Activated CD4-positive, alpha-beta T cell treated with anti-CD3 and anti-CD28 coated beads, Interleukin-2, amount 50 U/mL, for 1 hour (primary cell): ENCODE data around the gene TTC32.
"Not testable (repeated sequence)": the region's sequence is repeated elsewhere in the genome, so short reads cannot be mapped to it uniquely, and the experiment has no call there.

ENCODE experiments used
- DNase-seq: peaks from one replicate; pipeline ENCODE4 v3.0.0-alpha.2; 2020

The TTC32 gene

DNA sequence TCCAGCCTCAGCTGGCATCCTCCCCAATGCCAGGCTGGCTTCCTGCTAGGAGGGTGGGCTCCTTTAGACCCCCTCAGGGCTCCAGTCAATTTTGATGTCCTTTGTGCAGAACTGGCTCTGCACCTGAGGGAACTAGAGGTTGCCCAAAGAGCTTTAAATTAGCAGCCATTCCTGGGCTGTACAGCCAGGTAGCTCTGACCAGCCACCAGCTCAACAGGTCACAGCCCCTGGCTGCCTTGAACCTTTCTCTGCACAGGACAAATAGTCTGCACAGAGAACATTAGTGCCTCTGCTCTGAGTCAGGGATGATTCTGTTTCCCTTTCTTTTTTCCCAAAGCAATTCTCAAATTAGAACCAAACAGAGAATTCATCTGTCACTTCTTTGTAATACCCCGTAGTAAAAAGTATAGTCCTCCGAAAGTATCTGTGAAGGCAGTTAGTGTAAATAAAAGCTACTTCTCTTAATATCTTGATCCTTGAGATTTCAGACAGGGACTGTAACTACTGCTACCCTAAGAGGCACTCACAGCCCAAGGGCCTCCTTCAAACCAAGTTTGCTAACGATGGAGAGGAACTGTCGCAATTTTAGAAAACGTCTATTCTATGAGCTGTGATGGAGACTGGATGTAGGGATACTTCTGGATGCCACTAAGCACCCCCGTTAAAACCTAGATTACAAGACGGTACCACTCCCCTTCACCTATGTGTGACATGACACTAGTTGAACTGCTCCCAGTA, 3.0 kb downstream of the TTC32 start:
- no peak for DNase-seq

DNA sequence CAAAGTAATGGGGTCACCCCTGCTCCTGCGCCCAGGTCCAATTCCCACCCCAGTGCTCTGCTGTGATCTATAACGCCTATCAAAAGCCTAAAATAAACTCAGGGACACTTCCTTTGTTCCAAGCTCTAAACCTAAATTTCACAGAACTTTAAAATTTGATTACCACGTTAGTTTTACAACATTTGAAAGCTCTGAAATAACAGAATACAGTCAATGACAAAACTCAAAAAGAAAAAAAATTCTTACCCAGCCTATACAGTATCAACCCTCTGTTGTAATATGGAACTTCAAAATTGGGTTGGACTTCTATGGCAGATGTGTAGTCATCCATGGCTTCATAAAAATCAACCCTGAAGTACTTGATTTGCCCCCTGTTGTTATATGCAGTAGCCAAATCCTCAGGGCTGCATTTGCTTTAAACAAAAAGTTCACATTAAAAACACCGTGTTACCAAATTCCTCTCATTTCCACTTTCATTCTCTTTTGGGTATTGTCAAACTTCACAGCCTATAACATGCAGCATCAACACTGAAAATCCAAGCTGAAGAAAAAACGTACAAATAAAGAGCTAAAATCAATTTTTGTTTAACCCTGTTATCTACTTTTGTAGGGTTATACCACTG, 4.0 kb downstream of the TTC32 start:
- no peak for DNase-seq

DNA sequence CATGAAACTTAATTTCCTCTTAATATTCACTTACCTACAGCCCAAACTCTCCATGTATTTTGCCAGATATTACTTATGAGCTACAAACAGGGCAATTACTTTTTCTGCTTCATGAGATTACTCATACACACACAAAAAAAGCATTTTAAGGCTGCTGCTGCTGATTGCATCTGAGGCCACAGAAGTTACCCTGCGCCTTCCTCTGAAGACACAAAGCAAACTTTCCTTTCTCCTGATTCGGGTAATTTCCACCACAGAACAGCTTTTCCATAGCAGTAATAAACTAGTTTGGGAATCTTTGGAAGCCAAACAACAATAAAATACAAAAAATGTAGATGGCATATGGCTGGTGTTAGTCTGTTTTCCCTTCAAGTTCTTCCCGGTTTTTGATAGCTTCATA, 6.2 kb downstream of the TTC32 start:
- DNase-seq = no peak

DNA sequence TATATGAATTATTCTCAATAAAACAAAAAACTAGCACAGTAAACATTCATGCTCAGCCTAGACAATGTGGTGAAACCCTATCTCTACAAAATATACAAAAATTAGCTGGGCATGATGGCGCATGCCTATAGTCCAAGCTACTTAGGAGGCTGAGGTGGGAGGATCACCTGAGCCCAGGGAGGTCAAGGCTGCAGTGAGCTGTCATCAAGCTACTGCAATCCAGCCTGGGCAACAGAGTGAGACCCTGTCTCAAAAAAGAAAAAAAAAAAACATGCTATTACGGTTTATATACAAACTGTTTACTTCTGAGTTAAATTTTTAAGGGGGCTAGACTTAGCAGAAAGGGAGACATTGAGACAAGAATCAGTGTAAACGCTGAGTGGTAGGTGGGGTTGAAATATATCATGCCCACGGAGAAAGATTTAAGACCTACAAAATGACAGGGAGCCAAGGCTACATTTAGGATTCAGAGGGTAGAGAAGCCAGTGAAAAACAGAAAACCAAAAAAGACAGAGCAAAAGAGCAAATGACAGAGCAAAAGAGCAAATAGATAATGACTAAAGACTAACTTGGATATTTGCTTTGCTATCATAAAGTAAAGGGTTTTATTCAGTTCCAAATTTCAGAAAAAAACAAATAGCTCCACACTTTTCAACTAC, 7.5 kb downstream of the TTC32 start:
- DNase-seq = no peak

DNA sequence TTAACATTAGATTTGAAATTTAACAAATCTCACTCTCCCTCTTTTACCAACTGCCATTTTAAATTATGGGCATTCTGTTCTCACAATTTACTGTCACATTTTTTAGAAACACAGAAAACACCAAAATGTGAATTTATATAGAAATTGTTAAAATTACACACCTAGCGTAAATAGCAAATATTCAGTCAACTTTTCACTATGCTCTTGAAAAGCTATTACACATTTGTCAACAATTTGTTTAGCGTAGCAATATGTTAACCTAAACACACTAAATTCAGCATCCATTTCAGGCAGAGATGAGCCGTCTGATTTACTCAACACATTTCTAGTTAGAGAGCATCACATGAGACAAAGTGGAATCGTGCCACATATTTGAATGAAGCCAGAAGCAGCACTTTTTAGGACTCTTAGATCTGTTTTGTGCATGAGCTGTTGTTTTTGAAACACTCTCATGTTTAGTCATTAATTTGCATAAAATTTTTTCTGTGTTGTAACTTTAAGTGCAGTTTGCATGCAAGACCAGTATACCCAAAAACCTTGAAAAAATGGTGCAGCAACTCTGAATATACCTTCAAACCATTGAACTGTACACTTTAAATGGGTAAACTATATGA, 8.2 kb downstream of the TTC32 start:
- no peak for DNase-seq

DNA sequence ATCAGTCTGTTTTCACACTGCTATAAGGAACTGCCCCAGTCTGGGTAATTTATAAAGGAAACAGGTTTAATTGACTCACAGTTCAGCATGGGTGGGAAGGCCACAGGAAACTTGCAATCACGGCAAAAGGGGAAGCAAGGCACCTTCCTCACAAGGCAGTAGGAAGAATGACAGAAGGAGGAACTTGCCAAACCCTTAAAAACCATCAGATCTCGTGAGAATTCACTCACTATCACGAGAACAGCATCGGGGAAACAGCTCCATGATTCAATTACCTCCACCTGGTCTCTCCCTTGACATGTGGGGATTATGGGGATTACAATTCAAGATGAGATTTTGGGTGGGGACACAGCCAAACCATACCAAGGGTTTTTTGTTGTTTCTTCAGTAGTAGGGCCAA, 9.8 kb downstream of the TTC32 start:
- DNase-seq = not testable (repeated sequence)

DNA sequence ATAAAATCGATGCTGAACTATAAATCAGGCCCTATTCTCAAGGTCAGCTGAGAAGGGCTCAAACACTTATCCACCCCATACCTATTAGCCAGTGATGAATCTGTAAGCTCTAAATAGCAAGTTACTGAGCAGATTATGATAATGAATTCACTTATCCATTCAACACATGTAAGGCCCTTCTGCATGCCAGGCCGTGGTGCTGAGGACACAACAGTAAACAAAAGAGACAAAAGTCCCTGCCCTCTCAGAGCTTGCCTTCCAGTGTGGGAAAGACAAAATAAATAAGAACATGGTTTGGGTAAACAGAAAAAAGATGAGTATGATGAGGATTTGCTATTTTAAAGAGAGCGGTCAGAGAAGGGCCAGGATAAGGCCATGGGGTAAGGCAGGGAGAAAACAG, 11.7 kb downstream of the TTC32 start:
- DNase-seq = no peak

DNA sequence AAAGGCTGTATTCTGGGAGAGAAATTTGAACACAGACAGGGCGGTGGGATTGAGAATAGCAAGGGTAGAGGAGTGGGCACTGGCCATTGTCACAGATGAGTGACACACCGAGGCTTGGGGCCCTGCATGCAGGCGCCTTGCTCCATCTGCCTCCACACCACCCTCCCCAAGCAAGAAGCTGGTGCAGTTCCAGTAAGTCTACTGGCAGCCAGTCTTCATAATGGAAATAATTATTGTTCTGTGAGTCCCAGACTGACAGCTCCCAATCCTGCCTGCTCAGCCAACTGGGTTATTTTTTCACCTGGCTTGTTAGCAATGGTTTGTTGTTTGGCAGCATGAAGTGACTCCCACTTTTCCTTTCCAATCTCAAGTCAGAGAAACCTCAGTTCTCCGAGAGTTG, 13.0 kb downstream of the TTC32 start:
- DNase-seq = no peak

DNA sequence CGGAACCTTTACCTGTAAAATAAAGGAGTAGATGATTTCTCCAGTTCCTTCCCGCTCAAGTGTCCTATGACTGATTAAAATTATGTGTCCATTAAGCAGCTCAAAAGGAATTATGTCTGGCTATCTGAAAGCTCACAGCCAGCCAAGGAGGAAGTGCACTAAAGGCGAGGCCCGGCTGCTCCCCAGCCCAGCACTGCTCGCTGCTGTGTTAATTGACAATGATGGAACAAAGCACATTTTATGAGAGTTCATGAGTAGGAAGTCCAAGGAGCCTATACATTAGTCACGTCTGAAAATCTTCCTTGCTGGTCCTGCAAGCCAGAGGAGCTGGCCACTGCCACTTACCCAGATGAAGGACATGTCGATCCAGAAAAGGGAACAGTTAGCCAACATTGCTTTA, 14.3 kb downstream of the TTC32 start:
- no peak for DNase-seq

DNA sequence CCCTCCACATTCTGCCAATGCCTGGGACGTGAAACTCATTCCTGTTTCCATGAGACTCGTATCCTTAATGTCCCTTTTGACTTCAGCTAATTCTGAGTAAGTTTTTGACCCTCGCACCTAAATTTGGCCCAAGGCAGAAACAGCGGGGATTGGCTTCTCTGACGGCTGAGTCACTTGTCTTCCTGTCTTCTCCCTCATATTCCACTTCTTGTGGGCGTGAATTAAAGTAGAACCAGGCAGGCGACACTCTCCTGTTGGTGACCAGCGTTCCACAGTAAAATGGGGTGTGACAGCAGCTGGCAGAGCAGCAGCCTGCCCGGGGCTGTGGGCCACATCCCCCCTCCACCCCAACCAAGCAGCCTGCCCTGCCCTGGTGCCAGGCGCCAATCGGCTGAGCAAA, 15.5 kb downstream of the TTC32 start:
- DNase-seq = no peak

DNA sequence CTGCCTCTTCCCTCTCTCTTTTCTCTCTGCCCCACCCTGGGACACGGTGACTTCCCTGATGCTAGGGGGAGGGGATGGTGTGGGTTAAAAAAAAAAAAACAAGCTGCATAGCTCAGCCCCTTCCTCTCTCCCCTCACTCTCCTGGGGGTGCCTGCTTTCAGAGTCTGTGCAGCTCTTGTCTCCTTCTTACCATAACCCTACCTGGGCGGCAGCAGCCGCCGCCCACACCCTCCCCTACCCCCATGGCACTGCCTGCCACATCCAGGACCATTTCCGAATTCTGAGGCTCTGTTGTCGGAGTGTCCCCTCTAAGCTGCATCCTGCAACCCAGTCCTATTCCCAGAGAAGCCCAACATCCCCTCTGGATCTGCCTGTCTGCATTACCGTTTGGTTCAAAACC, 16.0 kb downstream of the TTC32 start:
- DNase-seq = no peak

DNA sequence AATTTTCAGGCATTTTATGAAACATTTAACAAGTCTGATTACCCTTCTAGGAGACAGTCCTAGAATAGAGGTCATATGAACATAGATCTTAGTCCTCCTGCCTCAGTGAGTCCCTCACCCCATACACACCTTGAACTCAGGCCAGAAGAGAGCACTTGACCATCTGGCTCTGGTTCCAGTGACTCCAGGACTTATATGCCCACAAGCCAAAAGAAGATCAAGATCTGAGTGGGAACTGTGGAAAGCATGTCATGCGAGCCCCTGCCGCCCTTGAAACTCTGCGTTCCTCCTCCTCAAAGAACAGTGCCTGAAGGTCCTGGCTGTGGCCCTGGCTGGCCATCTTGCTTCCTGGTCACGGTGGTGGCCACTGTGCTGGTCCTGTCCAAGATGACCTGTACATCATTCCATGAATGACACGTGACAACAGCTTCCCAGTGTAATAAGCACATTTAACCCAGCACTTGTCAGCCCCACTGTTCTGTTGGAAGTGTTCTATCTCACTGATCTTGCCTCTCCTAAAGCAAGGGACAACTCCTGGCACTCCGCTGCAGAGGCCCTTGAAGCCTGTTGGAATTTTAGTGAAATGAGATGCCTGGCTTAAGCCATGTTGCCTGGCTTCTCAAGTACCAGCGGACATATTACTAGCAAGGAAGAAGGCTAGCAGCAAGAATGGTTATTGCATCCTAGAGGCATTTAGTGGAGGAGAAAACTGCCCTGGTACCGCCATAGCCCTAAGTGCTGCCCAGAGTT, 17.6 kb downstream of the TTC32 start:
- no peak for DNase-seq

DNA sequence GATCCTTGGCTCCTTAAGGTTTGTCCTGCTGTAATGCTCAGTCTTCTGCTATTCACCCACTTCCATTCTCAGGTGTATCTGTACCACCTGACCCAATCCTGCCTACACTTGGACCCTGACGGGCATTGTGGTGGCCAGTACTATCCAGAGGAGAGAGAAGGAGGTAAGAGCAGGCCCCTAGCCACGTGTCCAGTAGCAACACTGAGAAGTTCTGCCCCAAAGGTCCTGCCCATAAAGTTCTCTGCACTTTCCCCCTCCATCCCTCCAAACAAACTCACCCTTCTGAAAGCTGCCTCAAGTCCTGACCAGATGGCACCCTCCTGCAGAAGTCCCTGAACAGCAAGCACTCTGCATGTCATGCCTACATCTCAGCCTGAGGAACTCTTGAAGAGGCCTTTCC, 18.3 kb downstream of the TTC32 start:
- no peak for DNase-seq

DNA sequence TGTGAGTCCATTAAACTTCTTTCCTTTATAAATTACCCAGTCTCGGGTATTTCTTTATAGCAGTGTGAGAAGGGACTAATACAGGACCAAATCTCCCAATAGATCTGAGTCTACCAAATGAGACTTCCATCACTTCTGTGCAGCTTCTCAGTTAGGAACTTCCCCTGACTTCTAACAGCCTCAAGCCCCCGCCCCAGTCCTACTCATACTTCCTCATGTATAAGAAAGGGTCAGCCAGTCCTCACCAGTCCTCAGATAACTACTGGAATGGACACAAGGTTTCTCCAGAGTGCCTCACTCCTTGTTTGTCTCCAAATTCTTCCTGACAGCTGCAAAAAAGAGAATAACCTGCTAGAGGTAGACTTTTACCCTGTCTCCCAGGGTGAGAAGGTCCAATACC, 19.5 kb downstream of the TTC32 start:
- no peak for DNase-seq

DNA sequence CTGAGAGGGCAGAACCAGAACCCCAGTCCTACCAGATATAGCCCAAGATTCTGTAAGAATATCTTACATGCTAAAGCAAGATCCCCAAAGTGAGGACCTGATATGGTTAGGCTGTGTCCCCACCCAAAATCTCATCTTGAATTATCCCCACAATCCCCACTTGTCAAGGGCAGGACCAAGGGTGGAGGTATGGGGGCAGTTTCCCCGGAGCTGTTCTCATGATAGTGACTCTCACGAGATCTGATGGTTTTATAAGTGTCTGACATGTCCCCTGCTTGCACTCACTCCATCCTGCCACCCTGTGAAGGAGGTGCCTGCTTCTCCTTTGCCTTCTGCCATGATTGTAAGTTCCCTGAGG, 19.9 kb downstream of the TTC32 start:
- DNase-seq = no peak

DNA sequence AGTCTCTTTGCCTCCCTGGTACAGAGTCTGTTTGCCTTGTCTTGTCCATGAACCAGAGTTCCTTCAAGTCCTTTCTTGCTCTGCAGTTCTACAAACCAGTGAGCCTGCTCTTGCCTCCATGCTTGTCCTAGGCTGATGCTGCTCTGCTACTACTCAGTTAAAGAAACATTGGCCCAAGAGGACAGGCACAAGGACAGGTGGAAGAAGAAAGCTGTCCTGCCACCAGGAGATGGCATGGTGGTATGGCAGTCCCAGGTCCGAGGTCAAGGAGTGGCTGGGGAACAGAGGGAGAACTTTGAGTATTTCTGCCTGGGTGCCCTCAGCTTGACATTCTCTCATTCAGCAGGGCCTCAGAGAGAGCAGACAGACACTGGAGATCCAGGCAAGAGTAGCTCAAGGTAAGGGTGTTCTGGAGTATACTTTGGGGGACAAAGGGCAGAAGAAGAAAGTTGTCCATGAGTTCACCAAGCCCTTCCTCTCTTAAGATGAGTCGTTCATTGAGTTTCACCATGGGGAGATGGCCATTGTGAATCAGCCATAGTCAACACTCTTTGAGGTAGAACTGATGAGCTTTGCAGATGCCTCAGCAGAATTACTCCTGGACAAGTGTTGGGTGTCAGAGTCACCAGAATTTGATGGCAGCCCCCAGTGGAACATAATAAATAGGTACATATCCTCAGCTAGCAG, 20.4 kb downstream of the TTC32 start:
- no peak for DNase-seq

DNA sequence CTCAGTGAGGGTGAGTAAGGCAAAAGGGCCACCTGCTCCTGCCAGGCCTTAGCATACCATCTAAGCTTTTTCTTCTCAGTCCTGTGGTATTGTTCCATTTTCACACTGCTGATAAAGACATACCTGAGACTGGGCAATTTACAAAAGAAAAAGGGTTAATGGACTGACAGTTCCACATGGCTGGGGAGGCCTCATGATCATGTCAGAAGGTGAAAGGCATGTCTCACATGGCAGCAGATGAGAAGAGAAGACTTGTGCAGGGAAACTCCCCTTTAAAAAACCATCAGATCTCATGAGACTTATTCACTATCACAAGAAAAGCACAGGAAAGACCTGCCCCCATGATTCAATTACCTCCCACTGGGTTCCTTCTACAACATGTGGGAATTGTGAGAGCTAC, 21.6 kb downstream of the TTC32 start:
- DNase-seq = not testable (repeated sequence)

DNA sequence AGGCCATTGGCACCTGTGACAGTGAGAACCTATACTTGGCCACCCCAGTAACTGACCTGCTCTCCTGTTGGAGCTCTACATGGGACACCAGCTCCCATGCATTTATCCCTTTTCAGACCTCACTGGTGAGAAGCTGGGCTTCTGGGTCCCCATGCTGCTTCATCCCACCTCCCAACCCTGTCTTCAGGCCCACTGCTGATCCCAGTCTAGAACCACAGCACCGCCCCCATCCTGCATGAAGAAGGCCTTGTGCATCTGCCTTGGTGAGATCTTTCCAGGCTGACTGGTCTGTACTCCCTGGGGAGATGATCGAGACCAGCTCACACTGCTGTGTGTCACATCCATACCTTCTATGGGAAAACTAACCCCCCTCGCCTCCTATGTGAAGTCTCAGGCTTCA, 22.7 kb downstream of the TTC32 start:
- DNase-seq = no peak

DNA sequence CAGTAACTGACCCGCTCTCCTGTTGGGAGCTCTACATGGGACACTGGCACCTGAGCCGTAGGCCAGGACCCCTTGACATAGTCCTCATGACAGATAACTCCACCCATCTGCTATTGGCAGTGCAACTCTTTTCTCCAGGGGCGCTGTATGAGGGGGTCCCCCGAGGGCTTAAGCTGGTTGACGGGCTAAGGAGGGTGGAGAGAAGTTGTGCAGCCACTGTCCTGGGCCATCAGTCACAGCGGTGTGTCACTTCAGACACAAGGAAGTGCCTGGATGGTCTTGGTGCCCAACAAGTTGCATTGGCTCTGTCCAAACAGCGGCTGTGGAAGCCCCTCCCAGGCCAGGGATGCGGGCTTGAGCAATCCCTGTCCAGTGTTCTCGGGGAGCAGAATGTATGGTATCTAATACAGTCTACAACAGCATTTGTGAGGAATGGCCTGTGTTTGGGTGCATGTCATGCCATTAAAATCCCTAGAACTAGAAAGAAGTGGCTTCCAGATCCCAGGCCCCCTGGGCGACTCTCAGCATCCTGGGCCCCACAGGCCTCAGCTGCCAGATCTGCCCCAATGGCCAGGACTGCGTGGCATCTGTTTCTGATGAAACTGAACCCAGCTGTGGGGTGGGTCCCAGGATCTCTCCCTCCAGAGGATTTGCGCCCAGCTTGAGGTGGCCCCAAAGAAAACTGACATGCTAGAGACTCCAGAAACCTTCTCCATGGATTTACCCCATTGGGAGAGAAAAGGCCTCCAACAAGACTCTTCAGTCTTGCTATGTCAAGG, 23.3 kb downstream of the TTC32 start:
- DNase-seq = no peak

DNA sequence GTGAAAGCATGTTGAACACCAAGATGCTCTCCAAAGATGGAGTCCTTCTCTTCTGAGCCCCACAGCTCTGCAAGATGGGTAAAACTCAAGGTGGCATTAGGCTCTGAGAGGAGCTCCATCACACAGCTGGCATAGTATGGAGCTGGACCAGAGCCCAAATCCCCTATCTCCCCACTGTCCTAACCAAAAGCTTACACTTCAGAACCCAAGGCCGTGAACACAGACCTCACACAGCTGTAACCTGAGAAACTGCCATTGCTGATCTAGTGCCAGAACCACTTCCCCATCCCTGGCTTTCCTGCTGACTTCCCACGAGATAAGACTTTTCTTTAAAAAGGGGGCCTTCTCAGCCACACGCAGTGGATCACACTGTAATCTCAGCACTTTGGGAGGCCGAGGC, 25.0 kb downstream of the TTC32 start:
- no peak for DNase-seq

DNA sequence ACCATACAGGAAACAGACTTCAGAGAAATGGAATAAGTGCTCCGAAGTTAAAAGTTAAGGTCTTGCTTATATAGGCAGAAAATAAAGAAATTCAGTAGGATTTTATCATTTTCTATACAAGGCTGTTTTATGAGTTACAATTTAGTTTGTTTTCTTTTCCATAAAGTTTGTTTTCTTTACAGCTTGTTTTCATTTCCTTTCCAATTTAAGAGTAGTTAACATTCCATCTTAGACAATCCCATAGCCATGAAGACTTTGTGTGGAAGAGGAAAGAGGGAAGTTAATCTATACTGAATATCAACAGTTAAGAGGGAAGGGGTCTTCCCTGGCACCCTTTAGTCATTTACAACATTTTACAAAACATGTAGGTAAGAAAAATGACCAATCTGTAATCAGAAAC, 26.5 kb downstream of the TTC32 start:
- DNase-seq = no peak

DNA sequence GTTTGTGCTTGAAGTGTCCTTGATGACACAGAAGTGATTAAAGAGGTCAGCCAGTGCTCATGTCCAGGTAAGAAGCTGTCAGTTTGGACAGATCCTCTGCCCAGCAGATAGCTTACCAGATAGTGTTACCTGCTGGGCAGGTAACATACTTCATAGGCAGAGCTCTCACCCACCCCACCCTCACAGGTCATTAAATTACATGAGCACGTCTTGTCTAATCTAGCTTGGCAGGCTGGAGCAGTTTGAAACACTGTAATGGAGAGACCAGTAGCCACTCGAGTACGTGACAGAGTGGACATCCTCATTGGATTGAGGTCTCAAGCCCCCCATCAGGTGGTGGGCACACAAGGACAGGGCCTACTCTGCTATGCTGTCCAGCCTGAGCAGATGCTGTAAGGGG, 27.1 kb downstream of the TTC32 start:
- DNase-seq = no peak
